Measurements from ENCODE around the gene ANKMY2.
A peak's percentile ranks its signal among the peaks of the same experiment; 100 is the strongest.

ANKMY2 gene

DNA sequence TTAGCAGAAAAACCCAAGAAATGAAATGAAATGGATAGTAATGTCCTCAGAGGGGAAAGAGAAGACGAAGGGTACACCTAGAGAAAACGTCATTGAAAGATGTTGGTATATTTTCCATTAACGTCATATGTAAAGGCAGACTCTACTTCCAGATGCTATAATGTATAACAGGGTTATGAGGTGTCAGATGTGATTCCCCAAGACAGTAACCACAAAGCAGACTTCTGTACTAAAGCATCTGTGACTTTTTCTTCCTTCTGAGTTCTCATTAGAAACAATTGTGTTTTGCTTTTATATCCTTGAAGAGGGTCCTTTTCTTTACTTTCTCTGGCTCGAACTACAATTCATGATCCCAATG is 81.6 kb downstream of the ANKMY2 start:
- no peak for DNase-seq

DNA sequence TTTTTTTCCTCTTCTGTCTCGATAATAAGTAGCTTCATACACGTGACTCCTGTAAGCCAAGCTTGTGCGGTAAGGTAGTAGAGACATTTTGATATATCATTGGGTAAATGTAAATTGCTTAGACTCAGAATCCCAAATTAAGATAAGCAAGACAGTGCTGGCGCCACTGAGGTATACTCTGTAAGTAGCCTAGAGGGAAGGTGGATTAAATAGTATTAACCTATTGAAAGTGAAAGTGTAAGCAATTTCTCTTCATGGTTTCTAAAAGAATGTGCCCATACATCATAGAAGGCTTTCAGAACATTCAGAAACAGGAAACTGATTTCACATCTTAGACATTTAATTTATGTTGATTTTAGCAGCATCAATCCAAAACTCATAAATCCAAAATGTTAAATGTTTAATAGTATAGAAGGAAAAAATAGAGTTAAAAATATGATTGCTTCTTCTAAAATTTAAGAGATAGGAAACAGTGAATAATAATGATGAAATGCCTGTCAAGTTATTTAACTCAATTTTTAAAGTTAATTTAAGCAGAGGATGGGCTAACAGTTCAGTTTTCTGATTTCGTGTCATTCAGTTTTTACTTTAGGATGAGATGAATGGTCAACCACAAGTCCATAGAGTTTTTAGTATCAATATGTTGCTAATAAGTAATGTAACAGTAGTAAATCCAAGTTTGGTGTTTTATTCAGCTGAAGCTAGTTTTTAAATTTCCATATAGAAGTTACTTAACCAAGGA is 82.1 kb downstream of the ANKMY2 start:
- peak; percentile 19 for DNase-seq

DNA sequence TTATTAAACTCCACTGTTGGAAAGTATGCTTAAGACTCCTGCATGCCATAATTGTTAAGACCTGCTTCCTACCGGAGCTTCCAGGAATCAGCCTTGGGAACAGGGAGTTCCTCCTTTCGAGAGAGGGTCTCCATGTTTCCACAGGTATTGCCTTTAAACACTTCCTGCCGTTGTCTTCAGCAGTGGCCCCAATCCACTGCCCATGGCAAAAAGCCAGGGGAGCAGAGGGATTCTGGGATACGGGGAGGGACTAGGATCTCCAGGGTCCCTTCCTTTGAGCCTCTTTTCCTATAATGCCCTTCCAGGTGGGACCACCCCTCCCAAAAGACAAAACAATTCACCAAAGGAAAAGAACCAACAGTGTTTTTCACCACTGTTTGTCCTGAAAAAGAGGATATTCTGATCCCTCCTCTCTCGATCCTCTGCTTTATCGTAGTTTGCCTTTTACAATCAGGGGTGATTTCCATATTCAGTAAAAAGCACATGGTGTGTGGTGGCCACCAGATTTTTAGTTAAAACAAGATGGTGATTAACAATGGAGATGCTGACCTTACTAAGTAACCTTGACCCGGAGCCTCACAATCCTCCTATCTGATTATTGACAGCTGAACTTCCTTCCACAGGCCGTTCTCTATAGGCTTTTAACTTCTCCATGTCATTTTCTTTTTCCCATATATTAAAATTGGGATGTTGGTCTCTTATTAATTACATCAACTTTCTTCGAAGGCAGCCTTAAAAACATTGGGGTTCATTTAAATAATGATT is 82.9 kb downstream of the ANKMY2 start:
- no peak for DNase-seq

DNA sequence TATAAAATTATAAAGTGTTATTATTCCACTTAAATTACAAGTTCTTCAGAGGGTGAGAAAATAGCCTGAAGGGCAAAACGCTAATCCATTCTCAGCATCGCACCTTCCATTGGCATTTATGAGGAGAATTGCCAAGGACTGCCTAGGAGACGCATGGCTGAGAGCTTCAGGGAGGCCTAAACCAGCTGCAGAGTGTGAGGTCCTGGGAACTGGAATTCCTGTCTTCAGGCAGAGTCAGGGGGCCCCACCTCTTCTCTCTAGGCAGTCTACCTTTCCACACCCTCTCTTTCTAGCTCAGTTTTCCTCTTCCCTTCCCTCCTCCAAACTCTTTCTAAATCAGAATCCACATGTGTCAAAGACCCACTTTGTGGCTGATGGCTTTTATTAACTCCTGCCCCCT is 83.6 kb downstream of the ANKMY2 start:
- no peak for DNase-seq

DNA sequence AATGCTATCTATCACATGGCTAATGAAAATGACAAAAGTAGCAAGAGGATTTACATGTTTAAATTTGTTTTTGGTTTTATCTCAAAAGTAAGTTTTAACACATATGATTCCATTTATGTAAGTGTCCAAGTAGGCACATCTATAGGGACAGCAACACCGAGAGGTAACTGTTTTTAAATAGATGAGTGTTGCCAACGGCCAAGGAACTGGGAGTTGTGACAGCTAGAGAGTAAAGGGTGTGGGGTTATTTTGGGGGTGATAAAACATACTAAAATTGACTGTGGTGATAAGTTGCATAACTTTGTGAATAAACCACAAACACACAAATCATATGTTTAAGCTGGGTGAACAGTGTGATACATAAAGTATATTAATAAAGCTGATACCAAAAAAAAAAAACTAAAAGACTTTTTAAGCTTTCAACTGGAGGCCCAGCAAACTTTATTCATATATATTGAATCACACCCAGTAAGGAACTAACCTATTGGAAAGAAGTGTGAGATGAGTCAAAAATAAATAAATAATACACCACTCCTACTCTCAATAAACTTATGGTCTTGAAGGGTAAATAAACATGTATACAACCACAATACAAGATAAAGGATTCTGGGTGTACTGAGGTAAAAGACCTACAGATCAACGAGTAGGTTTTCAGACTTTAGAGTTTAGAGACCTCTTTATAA is 85.9 kb downstream of the ANKMY2 start:
- DNase-seq: no peak

DNA sequence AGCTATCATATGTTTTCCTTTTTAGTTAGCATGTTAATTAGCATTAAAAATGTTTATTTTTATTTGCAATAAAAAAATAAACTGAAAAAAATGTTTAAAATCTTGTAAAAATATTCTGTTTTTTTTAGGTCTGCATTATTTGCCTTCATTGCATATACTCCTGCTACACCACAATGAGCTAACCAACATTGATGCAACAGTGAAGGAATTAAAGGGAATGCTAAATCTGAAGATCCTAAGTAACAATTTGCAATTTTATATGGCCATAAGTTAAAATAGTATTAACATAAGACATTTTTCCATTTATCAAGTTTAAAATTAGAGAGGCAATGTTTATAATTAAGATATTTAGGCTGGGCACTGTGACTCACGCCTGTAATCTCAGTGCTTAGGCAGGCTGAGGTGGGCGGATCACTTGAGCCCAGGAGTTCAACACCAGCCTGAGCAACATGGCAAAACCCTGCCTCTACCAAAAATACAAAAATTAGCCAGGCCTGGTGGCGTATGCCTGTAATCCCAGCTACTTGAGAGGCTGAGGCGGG is 86.7 kb downstream of the ANKMY2 start:
- DNase-seq: no peak

DNA sequence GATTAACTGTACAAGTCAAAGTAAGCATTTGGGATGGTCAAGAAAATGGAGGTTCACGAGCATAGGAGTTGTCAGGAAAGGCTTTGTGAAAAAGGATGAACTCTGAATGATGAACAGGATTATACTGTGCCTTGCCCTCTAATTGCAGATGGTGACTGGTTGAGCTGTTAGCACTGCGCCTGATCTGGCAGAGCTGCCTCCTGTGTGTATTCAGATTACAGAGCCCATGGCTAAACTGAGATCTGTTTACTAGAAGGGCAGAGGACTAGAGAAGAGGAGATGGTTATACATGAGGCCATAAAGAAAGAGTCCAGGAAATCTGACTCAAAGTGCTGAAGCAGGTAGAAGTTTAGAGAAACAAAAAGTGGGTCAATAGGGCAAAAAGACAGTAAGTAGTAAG is 89.2 kb downstream of the ANKMY2 start:
- DNase-seq: no peak

DNA sequence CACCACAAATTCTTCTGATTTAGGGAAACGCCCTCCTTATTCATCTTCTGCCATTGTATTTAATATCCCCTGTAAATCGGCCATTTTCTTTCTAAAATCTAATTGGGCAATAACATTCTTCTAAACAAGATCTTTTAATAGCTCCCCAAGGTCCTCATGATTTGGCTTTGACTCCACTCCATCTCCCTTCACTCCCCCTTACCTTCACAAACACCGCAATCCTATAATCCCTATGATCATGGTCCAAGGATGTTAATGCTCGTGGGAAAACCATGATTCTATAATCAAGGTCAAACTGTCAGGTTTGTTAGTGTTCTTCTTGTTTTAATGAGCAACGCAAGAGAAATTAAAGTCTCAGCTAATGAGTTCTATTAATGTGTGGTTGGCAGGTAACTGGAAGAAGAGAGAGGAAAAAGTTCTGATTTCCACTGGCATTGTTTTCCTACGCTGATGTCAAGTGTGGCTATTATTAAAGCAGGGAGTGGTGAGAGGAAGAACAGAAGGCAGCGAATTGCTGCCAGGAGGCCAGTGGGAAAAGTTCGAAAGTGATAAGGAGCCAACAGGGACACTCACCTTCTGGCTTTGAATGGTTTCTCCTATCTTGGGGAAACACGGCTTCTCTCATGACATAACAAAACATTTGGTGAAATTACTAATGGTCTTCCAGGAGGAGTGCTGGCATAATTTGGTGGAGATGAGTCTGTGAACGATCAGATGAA is 90.9 kb downstream of the ANKMY2 start:
- no peak for DNase-seq

DNA sequence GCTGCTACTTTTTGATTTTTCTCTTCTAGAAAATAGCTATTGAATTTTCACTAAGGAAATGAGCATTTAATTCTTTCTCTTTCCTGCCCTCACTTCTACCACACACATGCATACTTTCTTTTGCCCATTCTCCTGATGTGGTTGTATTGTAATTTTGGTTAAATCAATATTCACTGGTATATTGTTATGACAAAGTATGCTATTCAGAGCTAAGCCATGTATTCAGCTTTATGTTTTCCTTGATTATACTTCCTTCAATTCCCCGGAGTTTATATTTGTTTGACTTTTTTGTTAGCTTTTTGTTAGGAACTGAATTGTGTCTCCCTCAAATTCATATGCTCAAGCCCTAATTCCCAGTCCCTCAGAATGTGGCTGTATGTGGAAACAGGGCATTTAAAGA is 94.9 kb downstream of the ANKMY2 start:
- no peak for DNase-seq
